Measurements from ENCODE around the gene LUZP2. TPM values are rescaled to one million over a fixed set of nuclear protein-coding genes. Genes with fewer than 3 reads are reported as not detected.

LUZP2 gene
- total RNA-seq, 2 donors from 2014 or later = 2.0 to 2.4 TPM

- 62% methylated on average over 2 of the region's 2 CpGs; no CpG with 5 or more reads in 1 of the 2 experiments for WGBS, 2 experiments (ENCODE audit: insufficient coverage in 1 of 2, insufficient read length in 1 of 2)
- Mint-ChIP-seq H3K9me3 (peaks cover 6% of the 10 kb centered on the region), H3K4me1 (peaks cover 11% of the 10 kb centered on the region), H3K4me3 (no peak overlapping the region), H3K36me3 (ENCODE audit: low read depth) (no peaks in the 10 kb centered on the region), H3K27ac (no peak overlapping the region), H3K27me3 (ENCODE audit: insufficient read depth) (no peaks in the 10 kb centered on the region)
- Histone ChIP-seq H3K36me3 (ENCODE audit: control insufficient read depth, insufficient read depth, low read length) (no peaks in the 10 kb centered on the region), H3K4me3 (ENCODE audit: low read length) (no peak overlapping the region), H3K9me3 (ENCODE audit: control insufficient read depth, low read length) (no peaks in the 10 kb centered on the region), H3K27ac (ENCODE audit: low read depth, low read length) (no peak overlapping the region), H3K9ac (ENCODE audit: extremely low read depth, low read length, poor library complexity, severe bottlenecking) (no peak overlapping the region), H3K4me1 (ENCODE audit: control insufficient read depth, insufficient read depth, low read length) (no peaks in the 10 kb centered on the region), H3K27me3 (ENCODE audit: control insufficient read depth, insufficient read depth, low read length, poor library complexity, severe bottlenecking) (no peaks in the 10 kb centered on the region)
- no peak for TF ChIP-seq CTCF (conservative IDR thresholded peaks at IDR 0.05)
- DNase-seq = no peak
These were observed 213.2 kb downstream of the LUZP2 start for GRCh38 chr11:24709928-24710565.

- H3K9me3 Mint-ChIP-seq = peaks cover 5% of the 10 kb centered on the region
- Histone ChIP-seq H3K4me1 (ENCODE audit: control insufficient read depth, insufficient read depth, low read length) (no peaks in the 10 kb centered on the region), H3K27me3 (ENCODE audit: control insufficient read depth, insufficient read depth, low read length, poor library complexity, severe bottlenecking) (no peaks in the 10 kb centered on the region), H3K9me3 (ENCODE audit: control insufficient read depth, low read length) (no peaks in the 10 kb centered on the region), H3K4me3 (ENCODE audit: low read length) (no peak overlapping the region), H3K27ac (ENCODE audit: low read depth, low read length) (no peak overlapping the region), H3K36me3 (ENCODE audit: control insufficient read depth, insufficient read depth, low read length) (no peaks in the 10 kb centered on the region), H3K9ac (ENCODE audit: extremely low read depth, low read length, poor library complexity, severe bottlenecking) (no peak overlapping the region)
- H3K36me3 Mint-ChIP-seq (ENCODE audit: low read depth) = no peaks in the 10 kb centered on the region
- DNase-seq = no peak
- no peak overlapping the region for H3K4me3 Mint-ChIP-seq
- TF ChIP-seq CTCF (conservative IDR thresholded peaks at IDR 0.05) = no peak
- H3K4me1 Mint-ChIP-seq = no peaks in the 10 kb centered on the region
- no peaks in the 10 kb centered on the region for H3K27me3 Mint-ChIP-seq (ENCODE audit: insufficient read depth)
- WGBS, 2 experiments (ENCODE audit: insufficient coverage in 1 of 2, insufficient read length in 1 of 2) = 91% methylated on average over 1 of the region's 1 CpG; no CpG with 5 or more reads in 1 of the 2 experiments
- H3K27ac Mint-ChIP-seq = no peak overlapping the region
These were observed 217.7 kb downstream of the LUZP2 start for GRCh38 chr11:24714601-24715000.

- WGBS, 2 experiments (ENCODE audit: insufficient coverage in 1 of 2, insufficient read length in 1 of 2) = 94 to 96% methylated on average over 3 to 5 of the region's 5 CpGs
- Histone ChIP-seq H3K27ac (ENCODE audit: low read depth, low read length) (no peak overlapping the region), H3K9ac (ENCODE audit: extremely low read depth, low read length, poor library complexity, severe bottlenecking) (no peak overlapping the region), H3K4me3 (ENCODE audit: low read length) (no peak overlapping the region), H3K4me1 (ENCODE audit: control insufficient read depth, insufficient read depth, low read length) (no peaks in the 10 kb centered on the region), H3K36me3 (ENCODE audit: control insufficient read depth, insufficient read depth, low read length) (no peaks in the 10 kb centered on the region), H3K27me3 (ENCODE audit: control insufficient read depth, insufficient read depth, low read length, poor library complexity, severe bottlenecking) (no peaks in the 10 kb centered on the region), H3K9me3 (ENCODE audit: control insufficient read depth, low read length) (no peaks in the 10 kb centered on the region)
- Mint-ChIP-seq H3K4me1 (no peaks in the 10 kb centered on the region), H3K27me3 (ENCODE audit: insufficient read depth) (no peaks in the 10 kb centered on the region), H3K9me3 (peaks cover 5% of the 10 kb centered on the region), H3K27ac (no peak overlapping the region), H3K36me3 (ENCODE audit: low read depth) (no peaks in the 10 kb centered on the region), H3K4me3 (no peak overlapping the region)
- DNase-seq = no peak
- no peak for TF ChIP-seq CTCF (conservative IDR thresholded peaks at IDR 0.05)
These were observed 219.6 kb downstream of the LUZP2 start for GRCh38 chr11:24716403-24716802.

All from endodermal cell (in vitro differentiated cells).